Left colon (tissue), 2 donors: Measurements from ENCODE around the gene SEMA3F. TPM values are rescaled to one million over a fixed set of nuclear protein-coding genes. Genes with fewer than 3 reads are reported as not detected.
A peak's percentile ranks its signal among the peaks of the same experiment; 100 is the strongest.
"Not testable (repeated sequence)": the region's sequence is repeated elsewhere in the genome, so short reads cannot be mapped to it uniquely, and the experiment has no call there.

ENCODE experiments used
- ATAC-seq: fragments of 200-7000 bp; cut with Tn5 transposase; one replicate; pipeline ENCODE4 v1.9.1; 2020; ENCODE audit warnings: mild to moderate bottlenecking, moderate library complexity
- DNase-seq, 2 donors: peaks; one replicate each; pipeline ENCODE4 v3.0.0-alpha.2; 2020
- intact Hi-C, 2 donors: fragments of 100-400 bp; cut with DNase I in 1 of 2; cut with micrococcal nuclease in 1 of 2; formaldehyde crosslinking; loops; one replicate each; pipeline versions ENCODE4 v1.11.2 to v1.14.0; 2022; cut with DNase I, micrococcal nuclease
- total RNA-seq, 2 donors: library from RNA; stranded (reverse); fragmentation: NEBNext Ultra II Directional; extraction: Animal tissue kit (Norgen Biotek cat#: 25700); gene quantifications; one replicate each; pipeline ENCODE4 v1.2.1, GENCODE V29; 2021
- donor health status: DM: no; HTN: no; CAD: no.
- donor health status: DM: yes; HTN: yes; CAD: no.

Gene SEMA3F
- total RNA-seq, 2 donors from 2014 or later = 11.5 to 12.1 TPM

GRCh38 chr3:50214824-50215223 is 59.7 kb downstream of the SEMA3F start:
- intact Hi-C loops = no loop called here

GRCh38 chr3:50215529-50215928 is 60.4 kb downstream of the SEMA3F start:
- DNase-seq (no peak), ATAC-seq (no peak)
- intact Hi-C loops = no loop called here

More at GRCh38 chr3:50214824-50215223, 59.7 kb downstream of the SEMA3F start:
- no peak for ATAC-seq
- DNase-seq = no peak

- DNase-seq (no peak), ATAC-seq (no peak)
- intact Hi-C loops = no loop called here
Measured at GRCh38 chr3:50217681-50218080, 62.6 kb downstream of the SEMA3F start.

GRCh38 chr3:50218448-50218847 is 63.3 kb downstream of the SEMA3F start:
- ATAC-seq (no peak), DNase-seq (no peak)
- intact Hi-C loops = no loop called here

GRCh38 chr3:50219285-50219684 is 64.2 kb downstream of the SEMA3F start:
- intact Hi-C loops = no loop called here

GRCh38 chr3:50220109-50220508 is 65.0 kb downstream of the SEMA3F start:
- intact Hi-C loops = no loop called here
- DNase-seq (no peak), ATAC-seq (no peak)

More at GRCh38 chr3:50219285-50219684, 64.2 kb downstream of the SEMA3F start:
- no peak for ATAC-seq
- no peak for DNase-seq

GRCh38 chr3:50221051-50221410 is 65.9 kb downstream of the SEMA3F start:
- DNase-seq (no peak), ATAC-seq (no peak)
- intact Hi-C loops = no loop called here

- DNase-seq = no peak
- no peak for ATAC-seq
- intact Hi-C loops = no loop called here
Measured at GRCh38 chr3:50221411-50222168, 66.5 kb downstream of the SEMA3F start.

GRCh38 chr3:50222169-50222528 is 67.0 kb downstream of the SEMA3F start:
- intact Hi-C loops = no loop called here
- no peak for ATAC-seq
- no peak for DNase-seq

GRCh38 chr3:50224639-50225038 is 69.5 kb downstream of the SEMA3F start:
- no peak for DNase-seq
- intact Hi-C loops = no loop called here
- no peak for ATAC-seq

- no peak for DNase-seq
- intact Hi-C loops = loop anchor here in 1 of 2 donors (2.0 kb wide), 1 partner anchor 46 kb away; no protein-coding TSS in a partner anchor
Measured at GRCh38 chr3:50226888-50227389, 71.8 kb downstream of the SEMA3F start.

GRCh38 chr3:50227390-50228183 is 72.5 kb downstream of the SEMA3F start:
- DNase-seq (peak; percentile 94), ATAC-seq (peak; percentile 89)
- intact Hi-C loops = loop anchor here in 1 of 2 donors (2.0 kb wide), 1 partner anchor 45 kb away; no protein-coding TSS in a partner anchor

More at GRCh38 chr3:50226888-50227389, 71.8 kb downstream of the SEMA3F start:
- peak; percentile 30 for ATAC-seq

GRCh38 chr3:50228184-50228763 is 73.2 kb downstream of the SEMA3F start:
- intact Hi-C loops, DNase-seq, ATAC-seq: not testable (repeated sequence)

GRCh38 chr3:50229490-50229889 is 74.4 kb downstream of the SEMA3F start:
- DNase-seq (no peak), ATAC-seq (no peak)
- intact Hi-C loops = no loop called here

- no peak for ATAC-seq
- DNase-seq = no peak
- intact Hi-C loops = no loop called here
Measured at GRCh38 chr3:50230104-50230793, 75.1 kb downstream of the SEMA3F start.

GRCh38 chr3:50230794-50231125 is 75.6 kb downstream of the SEMA3F start:
- no peak for ATAC-seq
- intact Hi-C loops = no loop called here
- no peak for DNase-seq

GRCh38 chr3:50231581-50231980 is 76.5 kb downstream of the SEMA3F start:
- no peak for ATAC-seq
- intact Hi-C loops = no loop called here
- no peak for DNase-seq

- ATAC-seq = no peak
Measured at GRCh38 chr3:50232303-50232702, 77.2 kb downstream of the SEMA3F start.

GRCh38 chr3:50233176-50233575 is 78.1 kb downstream of the SEMA3F start:
- intact Hi-C loops = no loop called here
- no peak for ATAC-seq
- DNase-seq = no peak

More at GRCh38 chr3:50232303-50232702, 77.2 kb downstream of the SEMA3F start:
- no peak for DNase-seq
- intact Hi-C loops = no loop called here
